Tongue (tissue), 2 donors: ENCODE results near the gene CENATAC. TPM values are rescaled to one million over a fixed set of nuclear protein-coding genes. Genes with fewer than 3 reads are reported as not detected.
A peak's percentile ranks its signal among the peaks of the same experiment; 100 is the strongest.
"Not testable (repeated sequence)": the region's sequence is repeated elsewhere in the genome, so short reads cannot be mapped to it uniquely, and the experiment has no call there.

ENCODE experiments used
- DNase-seq: peaks from one replicate; pipeline ENCODE4 v3.0.0-alpha.2; 2015
- total RNA-seq: library from RNA; depleted of rRNA; stranded (reverse); fragments of >200 nt; gene quantifications from one replicate; pipeline ENCODE4 v1.2.3, GENCODE V29; 2014

The CENATAC gene
- total RNA-seq, 1 donor from 2014 or later: 31.6 TPM

DNA sequence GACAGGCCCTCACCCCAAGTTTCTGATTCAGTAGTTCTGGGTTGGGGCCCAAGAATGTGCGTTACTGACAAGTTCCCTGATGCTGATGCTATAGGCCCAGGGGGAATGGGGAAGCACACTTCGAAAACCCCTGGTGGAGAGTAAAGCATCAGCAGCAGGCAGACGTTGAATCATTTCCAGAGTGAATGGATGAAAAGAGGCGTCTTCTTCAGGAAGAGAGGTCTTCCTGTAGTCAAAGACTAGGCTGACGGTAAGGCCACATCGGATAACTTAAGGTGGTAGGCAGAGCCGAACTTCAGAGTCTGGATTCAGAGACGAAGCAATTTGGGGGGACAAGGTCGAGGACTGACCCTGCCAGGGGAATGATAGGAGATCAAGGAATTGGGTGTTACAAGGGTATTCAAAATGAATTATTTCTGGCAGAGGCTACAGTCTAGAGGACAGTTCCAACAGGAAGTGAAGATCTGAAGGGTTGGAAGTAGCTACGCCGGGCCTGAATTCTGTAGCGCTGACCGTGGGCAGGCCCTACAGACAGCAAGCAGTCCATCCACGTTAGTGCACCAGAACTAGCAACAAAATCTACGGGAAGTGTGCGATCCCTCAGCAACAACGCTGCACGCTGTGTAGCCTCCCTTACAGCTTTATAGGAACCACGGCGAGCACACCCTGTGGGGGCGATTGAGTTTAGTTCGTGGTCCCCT lies 862 bp upstream of the CENATAC start:
- no peak for DNase-seq

- no peak for DNase-seq
These were observed 415 bp downstream of the CENATAC start for GRCh38 chr11:118998388-118998717.

DNA sequence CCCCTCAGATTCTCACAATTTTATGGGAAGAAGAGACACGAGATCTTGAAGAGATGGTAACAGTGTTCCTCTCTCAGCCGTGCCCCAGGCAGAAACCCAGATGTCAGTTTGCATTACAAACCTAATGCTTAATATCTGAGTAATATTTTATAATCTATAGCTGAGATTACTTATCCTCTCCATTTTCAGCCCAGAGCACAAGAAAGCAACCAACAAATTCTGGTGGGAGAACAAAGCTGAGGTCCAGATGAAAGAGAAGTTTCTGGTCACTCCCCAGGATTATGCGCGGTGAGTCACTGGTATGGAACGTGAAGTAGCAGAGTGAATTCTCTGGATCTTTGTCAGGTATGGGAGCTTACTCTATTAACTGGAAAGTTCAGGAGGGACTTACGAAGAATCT lies 884 bp downstream of the CENATAC start:
- DNase-seq: no peak

GRCh38 chr11:119000906-119001305 lies 3.0 kb downstream of the CENATAC start:
- no peak for DNase-seq

- no peak for DNase-seq
These were observed 8.7 kb downstream of the CENATAC start for GRCh38 chr11:119006656-119007055.

DNA sequence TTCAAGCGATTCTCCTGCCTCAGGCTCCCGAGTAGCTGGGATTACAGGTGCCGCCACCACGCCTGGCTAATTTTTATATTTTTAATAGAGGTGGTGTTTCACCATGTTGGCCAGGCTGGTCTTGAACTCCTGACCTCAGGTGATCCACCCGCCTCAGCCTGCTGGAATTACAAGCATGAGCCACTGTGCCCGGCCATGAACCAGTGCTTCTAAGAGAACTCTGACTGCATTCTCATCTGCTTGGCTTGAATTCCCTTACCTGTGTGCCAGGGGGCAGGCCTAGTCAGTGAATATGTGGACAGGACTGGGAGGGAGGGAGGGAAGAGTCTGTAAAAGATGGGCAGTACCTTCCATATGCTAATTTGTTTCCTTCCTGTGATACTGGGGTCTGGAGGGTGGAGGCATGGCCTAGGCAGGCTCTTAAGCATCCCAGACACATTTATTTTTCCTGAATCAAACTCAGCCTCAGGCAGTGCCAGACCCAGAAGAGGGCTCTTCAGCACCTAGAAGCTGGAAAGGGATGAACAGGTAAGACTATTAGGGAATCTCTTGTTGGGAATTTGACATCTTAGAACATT lies 13.6 kb downstream of the CENATAC start:
- DNase-seq: no peak

- no peak for DNase-seq
These were observed 14.8 kb downstream of the CENATAC start for GRCh38 chr11:119012629-119013170.

DNA sequence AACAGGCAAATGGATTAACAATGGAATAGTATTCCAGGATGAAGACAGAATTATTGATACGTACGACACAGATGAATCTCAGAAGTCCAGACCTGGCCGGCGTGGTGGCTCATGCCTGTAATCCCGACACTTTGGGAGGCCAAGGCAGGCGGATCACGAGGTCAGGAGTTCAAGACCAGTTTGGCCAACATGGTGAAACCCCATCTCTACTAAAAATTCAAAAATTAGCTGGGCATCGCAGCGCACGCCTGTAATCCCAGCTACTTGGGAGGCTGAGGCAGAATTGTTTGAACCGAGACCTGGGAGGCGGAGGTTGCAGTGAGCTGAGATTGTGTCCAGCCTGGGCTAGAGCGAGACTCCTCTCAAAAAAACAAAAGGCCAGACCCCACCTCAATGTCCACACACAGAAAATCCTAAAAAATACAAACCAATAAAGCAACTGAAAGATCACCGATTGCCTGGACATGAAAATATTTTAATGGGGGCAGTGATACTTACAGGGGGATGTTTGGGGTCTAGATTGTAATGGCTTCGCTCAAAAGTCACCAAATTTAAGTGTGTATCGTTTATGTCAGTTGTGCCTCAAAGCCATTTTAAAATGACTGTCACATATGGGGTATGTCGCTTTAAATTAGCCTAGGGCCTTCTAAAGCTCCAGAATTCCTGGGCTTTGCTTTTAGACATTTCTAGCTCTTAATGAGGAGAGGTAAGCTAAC lies 16.4 kb downstream of the CENATAC start:
- DNase-seq: no peak

DNA sequence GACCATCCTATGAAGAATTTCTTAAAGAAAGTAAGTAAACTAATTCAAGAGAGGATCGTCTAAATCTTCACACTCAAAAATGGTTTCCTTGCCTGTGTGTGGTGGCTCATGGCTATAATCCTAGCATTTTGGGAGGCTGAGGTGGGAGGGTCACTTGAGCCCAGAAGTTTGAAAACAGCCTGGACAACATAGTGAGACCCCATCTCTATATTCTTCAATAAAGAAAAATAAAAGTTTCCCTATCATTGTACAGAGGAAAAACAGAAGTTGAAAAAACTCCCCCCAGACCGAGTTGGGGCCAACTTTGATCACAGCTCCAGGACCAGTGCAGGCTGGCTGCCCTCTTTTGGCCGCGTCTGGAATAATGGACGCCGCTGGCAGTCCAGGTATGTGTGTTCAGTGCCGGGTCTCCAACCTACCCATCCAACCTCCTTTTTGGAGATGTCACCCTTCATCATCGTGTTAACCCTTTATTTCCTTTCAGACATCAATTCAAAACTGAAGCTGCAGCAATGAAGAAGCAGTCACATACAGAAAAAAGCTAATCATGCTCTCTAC lies 17.2 kb downstream of the CENATAC start:
- DNase-seq: no peak

DNA sequence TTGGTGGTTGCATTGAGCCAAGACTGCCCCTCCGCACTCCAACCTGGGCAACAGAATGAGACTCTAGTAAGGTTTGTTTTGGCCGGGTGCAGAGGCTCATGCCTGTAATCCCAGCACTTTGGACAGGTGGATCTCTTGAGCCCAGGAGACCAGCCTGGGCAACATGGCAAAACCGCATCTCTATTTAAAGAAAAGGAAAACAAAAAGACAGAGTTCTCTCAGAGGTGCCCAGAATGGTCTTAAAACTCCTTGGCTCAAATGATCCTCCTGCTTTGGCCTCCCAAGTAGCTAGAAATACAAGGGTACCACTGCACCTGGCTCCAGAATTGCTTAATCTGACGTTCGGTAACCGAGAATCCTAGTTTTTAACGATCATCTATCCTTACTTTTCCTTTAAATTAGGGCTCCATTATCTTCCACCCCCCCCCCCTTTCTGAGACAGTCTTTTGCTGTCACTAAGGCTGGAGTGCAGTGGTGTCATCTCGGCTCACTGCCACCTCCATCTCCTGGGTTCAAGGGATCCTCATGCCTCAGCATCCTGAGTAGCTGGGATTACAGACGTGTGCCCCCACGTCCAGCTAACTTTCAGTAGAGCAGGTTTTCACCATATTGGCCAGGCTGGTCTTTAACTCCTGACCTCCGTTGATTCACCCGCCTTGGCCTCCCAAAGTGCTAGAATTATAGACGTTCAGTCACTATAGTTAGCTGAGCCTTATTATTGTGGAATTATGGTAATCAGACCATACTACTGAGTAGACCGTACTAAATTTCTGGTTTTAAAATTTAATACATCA lies 18.5 kb downstream of the CENATAC start:
- no peak for DNase-seq

GRCh38 chr11:119017377-119017776 lies 19.4 kb downstream of the CENATAC start:
- not testable (repeated sequence) for DNase-seq

DNA sequence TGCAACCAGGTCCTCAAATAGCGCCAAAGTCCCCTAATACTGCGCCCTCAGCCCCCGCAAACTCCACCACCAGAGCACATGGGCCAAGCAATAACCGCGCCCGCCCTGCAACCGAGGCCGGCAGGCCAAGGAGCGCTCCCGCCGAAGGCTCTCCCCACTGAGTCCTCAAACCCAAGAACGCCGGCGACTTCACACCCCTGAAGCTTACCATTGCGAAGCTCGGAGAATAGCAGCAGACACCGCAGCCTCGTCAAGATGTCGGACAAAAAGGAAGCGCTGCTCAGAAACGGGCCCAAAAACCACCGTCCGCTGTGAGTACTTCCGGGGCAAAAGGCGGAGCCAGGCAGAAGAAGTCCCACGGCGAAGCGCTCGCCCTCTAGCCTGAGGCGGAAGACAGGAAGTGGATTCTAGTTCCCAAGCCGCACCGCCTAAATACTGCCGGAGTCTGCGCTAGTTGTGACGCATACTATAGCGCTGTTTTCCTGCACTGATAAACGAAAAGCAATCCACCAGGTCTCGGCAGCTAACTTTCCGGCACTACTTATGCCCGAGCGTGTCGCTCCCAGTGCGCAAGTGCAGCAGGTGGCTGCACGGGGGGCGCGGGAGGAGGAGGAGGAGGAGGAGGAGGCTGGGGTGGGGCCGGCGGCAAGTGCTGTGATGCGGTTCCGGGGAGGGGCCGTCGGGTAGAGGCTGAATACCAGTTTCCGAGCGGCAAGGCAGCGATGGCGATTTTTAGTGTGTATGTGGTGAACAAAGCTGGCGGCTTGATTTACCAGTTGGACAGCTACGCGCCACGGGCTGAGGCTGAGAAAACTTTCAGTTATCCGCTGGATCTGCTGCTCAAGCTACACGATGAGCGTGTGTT lies 20.4 kb downstream of the CENATAC start, which contains the start of the genes RPS25 and TRAPPC4:
TSS of gene RPS25 (minus strand) at position 270 of the 865 bp plus-strand sequence. CDS start at position 211, 59 bp downstream.
TSS of gene TRAPPC4 (plus strand) at position 693 of the 865 bp plus-strand sequence. CDS start at position 723, 30 bp downstream.
- peak; percentile 99 for DNase-seq

DNA sequence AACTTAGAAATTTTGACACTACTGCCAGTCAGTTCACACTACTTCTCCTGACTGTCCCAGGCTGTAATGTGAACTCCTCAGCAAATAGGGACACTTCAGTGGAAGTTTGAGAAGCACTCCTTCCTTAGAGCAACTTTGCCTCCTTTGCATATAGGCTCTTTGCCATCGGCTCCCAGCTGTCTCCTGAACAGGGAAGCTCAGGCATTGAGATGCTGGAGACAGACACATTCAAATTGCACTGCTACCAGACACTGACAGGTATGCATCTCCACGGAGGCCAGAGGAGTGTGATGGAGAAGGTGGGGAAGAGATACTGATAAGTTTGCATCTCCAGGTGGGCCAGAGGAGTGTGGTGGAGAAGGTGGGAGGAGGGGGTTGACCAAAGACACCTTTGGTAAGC lies 22.1 kb downstream of the CENATAC start:
- no peak for DNase-seq

GRCh38 chr11:119021631-119022030 lies 23.7 kb downstream of the CENATAC start:
- no peak for DNase-seq

GRCh38 chr11:119023741-119024140 lies 25.8 kb downstream of the CENATAC start:
- DNase-seq: no peak

GRCh38 chr11:119024430-119025098 lies 26.6 kb downstream of the CENATAC start:
- DNase-seq: no peak

DNA sequence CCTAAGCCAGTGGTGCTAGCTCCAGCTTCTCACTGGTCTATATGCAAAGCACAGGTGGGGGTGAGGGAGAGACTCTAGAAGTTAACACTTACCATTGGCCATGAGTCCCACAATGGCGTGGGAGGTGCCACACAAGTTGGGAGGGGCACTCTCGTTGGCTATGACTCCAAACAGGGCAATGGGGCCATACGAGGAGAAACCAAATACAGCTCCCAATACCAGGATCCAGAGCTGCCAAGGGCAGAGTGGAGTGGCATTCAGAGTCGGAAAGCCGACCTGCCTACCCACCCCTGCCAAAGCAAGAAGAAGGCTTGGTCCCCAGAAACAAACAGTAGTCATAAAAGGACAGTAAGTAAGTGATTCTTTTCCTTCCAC lies 27.1 kb downstream of the CENATAC start:
- no peak for DNase-seq

DNA sequence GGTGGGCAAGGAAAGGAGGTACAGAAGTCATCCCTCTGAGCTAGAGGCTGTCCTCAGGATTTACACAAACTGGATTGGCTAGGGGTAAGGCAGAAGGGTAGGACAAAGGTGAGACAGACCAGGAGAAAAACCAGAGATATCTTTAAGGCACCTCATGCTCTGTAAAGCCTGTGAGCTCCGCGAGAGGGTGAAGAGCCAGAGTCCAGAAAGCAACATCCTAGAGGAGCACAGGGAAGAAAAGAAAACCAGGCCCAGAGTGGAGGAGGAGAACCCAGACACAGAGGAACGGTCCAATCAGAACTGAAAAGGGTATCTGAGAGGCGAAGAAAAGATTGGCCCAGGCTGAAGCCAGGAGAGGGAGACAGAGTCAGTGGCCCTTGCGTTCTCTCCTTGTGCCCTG lies 27.6 kb downstream of the CENATAC start:
- no peak for DNase-seq

- DNase-seq: no peak
These were observed 28.2 kb downstream of the CENATAC start for GRCh38 chr11:119025978-119026766.

DNA sequence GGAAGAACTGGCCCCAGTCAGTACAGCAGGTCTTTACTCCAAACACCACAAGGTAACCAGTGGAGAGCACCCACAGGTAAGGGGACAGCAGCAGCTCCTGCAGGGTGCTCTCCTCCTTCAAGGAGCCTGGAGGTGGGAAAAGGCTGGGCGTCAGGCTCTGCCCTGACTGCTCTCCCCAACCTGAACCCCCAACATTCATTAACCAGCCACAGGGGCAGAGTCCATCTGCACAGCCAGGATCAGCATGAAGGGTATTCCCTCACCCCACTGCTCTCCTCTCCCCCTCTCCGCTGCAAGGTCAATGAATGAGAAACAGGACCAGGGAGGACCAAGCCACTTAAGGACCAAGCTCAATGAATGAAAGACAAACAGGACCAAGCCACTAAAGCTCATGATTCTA lies 29.0 kb downstream of the CENATAC start:
- no peak for DNase-seq
